ENCODE data around the gene PMF1. TPM values are rescaled to one million over a fixed set of nuclear protein-coding genes. Genes with fewer than 3 reads are reported as not detected.
A peak's percentile ranks its signal among the peaks of the same experiment; 100 is the strongest.

Gene PMF1
- total RNA-seq, 3 donors from 2014 or later: 41.4 to 75.2 (median 60.3) TPM

DNA sequence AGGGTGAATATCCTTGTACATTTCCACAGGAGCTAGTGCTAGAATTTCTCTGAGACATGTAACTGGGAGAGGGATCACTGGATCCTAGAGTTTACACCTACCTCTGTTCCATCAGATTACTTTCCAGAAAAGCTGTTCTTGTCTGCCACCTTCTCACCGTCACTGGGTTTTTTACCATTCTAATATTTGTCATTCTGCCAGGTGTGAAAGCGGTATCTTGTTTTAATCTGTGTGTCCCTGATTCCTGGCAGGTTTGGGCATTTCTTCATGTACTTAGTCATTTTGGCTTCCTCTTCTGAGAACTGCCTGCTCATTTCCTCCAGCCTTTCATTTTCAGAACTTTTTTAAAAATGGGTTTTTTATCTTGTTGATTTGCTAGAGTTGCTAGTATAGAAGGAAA, 5.1 kb downstream of the PMF1 start:
- intact Hi-C loops (cut with DNase I; ENCODE audit: low total_unique reads): loop anchor here (5.0 kb wide), 1 partner anchor 251 kb away; no protein-coding TSS in a partner anchor
- H3K4me3 ChIP-seq: no peak overlapping the region
- TF ChIP-seq POLR2A (IDR thresholded peaks at IDR 0.05) (no peak), POLR2AphosphoS5 (IDR thresholded peaks at IDR 0.05) (no peak)
- TF ChIP-seq, protein P1, sequence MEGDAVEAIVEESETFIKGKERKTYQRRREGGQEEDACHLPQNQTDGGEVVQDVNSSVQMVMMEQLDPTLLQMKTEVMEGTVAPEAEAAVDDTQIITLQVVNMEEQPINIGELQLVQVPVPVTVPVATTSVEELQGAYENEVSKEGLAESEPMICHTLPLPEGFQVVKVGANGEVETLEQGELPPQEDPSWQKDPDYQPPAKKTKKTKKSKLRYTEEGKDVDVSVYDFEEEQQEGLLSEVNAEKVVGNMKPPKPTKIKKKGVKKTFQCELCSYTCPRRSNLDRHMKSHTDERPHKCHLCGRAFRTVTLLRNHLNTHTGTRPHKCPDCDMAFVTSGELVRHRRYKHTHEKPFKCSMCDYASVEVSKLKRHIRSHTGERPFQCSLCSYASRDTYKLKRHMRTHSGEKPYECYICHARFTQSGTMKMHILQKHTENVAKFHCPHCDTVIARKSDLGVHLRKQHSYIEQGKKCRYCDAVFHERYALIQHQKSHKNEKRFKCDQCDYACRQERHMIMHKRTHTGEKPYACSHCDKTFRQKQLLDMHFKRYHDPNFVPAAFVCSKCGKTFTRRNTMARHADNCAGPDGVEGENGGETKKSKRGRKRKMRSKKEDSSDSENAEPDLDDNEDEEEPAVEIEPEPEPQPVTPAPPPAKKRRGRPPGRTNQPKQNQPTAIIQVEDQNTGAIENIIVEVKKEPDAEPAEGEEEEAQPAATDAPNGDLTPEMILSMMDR (IDR thresholded peaks at IDR 0.05): no peak
- no peak for DNase-seq (ENCODE audit: low spot score in 2 of 2)
- H3K9me3 ChIP-seq: no peaks in the 10 kb centered on the region
- no peaks in the 10 kb centered on the region for H3K27me3 ChIP-seq
- no peaks in the 10 kb centered on the region for H3K36me3 ChIP-seq
- H3K4me1 ChIP-seq: peaks cover 3 to 12% of the 10 kb centered on the region in 2 donors
- H3K27ac ChIP-seq: peak overlapping the region; percentile 8 to 65

DNA sequence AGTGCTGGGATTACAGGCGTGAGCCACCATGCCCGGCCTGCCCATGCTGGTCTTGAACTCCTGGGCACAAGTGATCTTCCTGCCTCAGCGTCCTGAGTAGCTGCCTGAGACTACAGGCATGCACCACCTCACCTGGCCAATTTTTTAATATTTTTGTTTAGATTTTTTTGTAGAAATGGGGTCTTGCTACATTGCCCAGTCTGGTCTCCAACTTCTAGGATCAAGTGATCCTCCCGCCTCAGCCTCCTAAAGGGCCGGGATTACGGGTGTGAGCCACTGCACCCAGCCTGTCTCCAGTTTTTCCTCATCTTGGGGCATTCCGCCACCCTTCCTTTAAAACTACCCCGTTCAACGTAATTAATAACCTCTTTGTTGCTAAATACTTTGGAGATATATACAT, 7.4 kb downstream of the PMF1 start:
- no peak for DNase-seq (ENCODE audit: low spot score in 2 of 2)
- H3K27me3 ChIP-seq: no peaks in the 10 kb centered on the region
- H3K4me3 ChIP-seq: no peak overlapping the region
- no peak for TF ChIP-seq POLR2AphosphoS5 (IDR thresholded peaks at IDR 0.05)
- no peak for TF ChIP-seq POLR2A (IDR thresholded peaks at IDR 0.05)
- TF ChIP-seq, protein P1 (IDR thresholded peaks at IDR 0.05): no peak
- H3K36me3 ChIP-seq: no peaks in the 10 kb centered on the region
- intact Hi-C loops (cut with DNase I; ENCODE audit: low total_unique reads): loop anchor here (10.0 kb wide), 1 partner anchor 135 kb away; the partner anchor contains the start of gene MEX3A
- H3K4me1 ChIP-seq: peaks cover 3 to 7% of the 10 kb centered on the region in 2 donors
- H3K9me3 ChIP-seq: no peaks in the 10 kb centered on the region
- no peak overlapping the region for H3K27ac ChIP-seq

DNA sequence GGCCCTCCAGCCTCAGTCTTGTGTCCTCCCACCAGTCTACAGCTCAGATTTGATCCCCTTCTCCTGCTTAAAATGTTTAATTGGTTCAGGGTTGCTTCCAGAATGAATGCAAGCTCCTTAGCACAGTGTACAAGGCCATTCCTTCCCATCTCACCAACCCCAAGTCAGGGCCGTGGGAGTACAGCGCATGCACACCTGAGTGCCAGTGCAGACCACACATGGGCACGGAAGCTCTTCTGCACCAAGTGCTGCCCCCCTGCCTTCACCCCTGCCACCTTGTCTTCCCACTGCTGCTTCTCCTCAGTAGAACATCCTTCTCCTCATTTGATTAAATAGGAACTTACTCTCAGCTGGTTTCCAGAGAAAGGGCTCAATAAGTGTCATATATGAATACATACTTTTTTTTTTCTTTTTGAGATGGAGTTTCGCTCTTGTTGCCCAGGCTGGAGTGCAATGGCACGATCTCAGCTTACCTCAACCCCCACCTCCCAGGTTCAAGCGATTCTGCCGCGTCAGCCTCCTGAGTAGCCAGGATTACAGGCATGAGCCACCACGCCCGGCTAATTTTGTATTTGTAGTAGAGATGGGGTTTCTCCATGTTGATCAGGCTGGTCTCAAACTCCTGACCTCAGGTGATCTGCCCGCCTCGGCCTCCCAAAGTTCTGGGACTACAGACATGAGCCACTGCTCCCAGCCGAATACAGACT, 9.3 kb downstream of the PMF1 start:
- Histone ChIP-seq H3K27me3 (no peaks in the 10 kb centered on the region), H3K36me3 (no peaks in the 10 kb centered on the region), H3K4me3 (no peak overlapping the region), H3K4me1 (peaks cover 3 to 12% of the 10 kb centered on the region in 2 donors), H3K27ac (no peak overlapping the region), H3K9me3 (no peaks in the 10 kb centered on the region)
- TF ChIP-seq POLR2AphosphoS5 (IDR thresholded peaks at IDR 0.05) (no peak), POLR2A (IDR thresholded peaks at IDR 0.05) (no peak)
- TF ChIP-seq, protein P1 (IDR thresholded peaks at IDR 0.05): no peak
- DNase-seq (ENCODE audit: low spot score in 2 of 2): no peak
- intact Hi-C loops (cut with DNase I; ENCODE audit: low total_unique reads): loop anchor here (10.0 kb wide), 1 partner anchor 137 kb away; the partner anchor contains the start of gene MEX3A

DNA sequence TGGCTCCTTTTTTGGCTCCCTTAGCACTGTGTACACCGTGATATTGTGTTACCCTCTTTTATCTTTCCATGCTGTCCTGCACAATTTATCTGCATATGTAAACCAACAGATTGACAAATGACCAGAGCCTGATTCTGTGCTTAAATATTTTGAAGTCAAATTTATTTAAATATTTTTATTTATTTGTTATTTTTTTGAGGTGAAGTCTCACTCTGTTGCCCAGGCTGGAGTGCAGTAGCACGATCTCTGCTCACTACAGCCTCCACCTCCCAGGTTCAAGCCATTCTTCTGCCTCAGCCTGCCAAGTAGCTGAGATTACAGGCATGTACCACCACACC, 12.8 kb downstream of the PMF1 start:
- Histone ChIP-seq H3K9me3 (no peaks in the 10 kb centered on the region), H3K27me3 (no peaks in the 10 kb centered on the region), H3K4me3 (no peak overlapping the region), H3K36me3 (no peaks in the 10 kb centered on the region), H3K27ac (no peak overlapping the region), H3K4me1 (peaks cover 0 to 8% of the 10 kb centered on the region in 2 donors)
- TF ChIP-seq, protein P1 (IDR thresholded peaks at IDR 0.05): peak in 1 of 3 donors; percentile 9
- TF ChIP-seq POLR2AphosphoS5 (IDR thresholded peaks at IDR 0.05): no peak
- DNase-seq (ENCODE audit: low spot score in 2 of 2): no peak
- intact Hi-C loops (cut with DNase I; ENCODE audit: low total_unique reads): loop anchor here (10.0 kb wide), 1 partner anchor 141 kb away; the partner anchor contains the start of gene MEX3A

DNA sequence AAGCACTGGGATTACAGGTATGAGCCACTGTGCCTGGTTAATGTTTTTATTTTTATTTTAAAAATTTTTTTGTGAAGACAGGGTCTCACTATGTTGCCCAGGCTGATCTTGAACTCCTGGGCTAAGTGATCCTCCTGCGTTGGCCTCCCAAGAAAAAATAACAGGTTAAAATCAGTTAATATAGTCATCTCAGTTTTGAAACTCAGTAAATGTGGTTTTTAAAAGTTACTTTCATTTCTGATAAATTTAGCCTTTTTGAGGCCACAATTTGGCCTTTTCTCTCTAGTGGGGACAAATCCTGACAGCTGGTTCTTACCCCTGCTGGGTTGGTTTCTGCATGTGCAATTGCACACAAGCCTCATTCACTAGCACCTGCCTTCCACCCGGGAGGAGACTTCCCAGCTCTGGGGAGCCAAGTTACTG, 13.3 kb downstream of the PMF1 start:
- intact Hi-C loops (cut with DNase I; ENCODE audit: low total_unique reads): loop anchor here (10.0 kb wide), 1 partner anchor 141 kb away; the partner anchor contains the start of gene MEX3A
- Histone ChIP-seq H3K9me3 (no peaks in the 10 kb centered on the region), H3K27me3 (no peaks in the 10 kb centered on the region), H3K27ac (no peak overlapping the region), H3K36me3 (no peaks in the 10 kb centered on the region), H3K4me1 (peaks cover 0 to 8% of the 10 kb centered on the region in 2 donors), H3K4me3 (no peak overlapping the region)
- TF ChIP-seq POLR2A (IDR thresholded peaks at IDR 0.05) (no peak), POLR2AphosphoS5 (IDR thresholded peaks at IDR 0.05) (no peak)
- TF ChIP-seq, protein P1 (IDR thresholded peaks at IDR 0.05): no peak
- DNase-seq (ENCODE audit: low spot score in 2 of 2): no peak

All from breast epithelium (tissue), 4 donors.